Astrocyte of the cerebellum (primary cell): Measurements from ENCODE around the gene TMEM266.

Source experiments
- DNase-seq: peaks from one replicate; pipeline ENCODE4 v3.0.0-alpha.2; 2011; ENCODE audit warnings: low read depth
- H3K4me3 ChIP-seq: 2 replicates; pipeline ENCODE4 v1.5.1; 2011; ENCODE audit warnings: mild to moderate bottlenecking, low read depth, low read length, moderate library complexity
- in situ Hi-C: cut with HindIII; loops from 2 replicates; pipeline ENCODE4 v1.10.0; 2017; ENCODE audit warnings: low sequenced_read_pairs
- TF ChIP-seq, protein P1 (sequence below): IDR thresholded peaks from 2 replicates; pipeline ENCODE4 v1.5.1; 2012; ENCODE audit warnings: low read length, low read depth, moderate library complexity, mild to moderate bottlenecking; ENCODE audit errors: missing control alignments

Gene TMEM266

DNA sequence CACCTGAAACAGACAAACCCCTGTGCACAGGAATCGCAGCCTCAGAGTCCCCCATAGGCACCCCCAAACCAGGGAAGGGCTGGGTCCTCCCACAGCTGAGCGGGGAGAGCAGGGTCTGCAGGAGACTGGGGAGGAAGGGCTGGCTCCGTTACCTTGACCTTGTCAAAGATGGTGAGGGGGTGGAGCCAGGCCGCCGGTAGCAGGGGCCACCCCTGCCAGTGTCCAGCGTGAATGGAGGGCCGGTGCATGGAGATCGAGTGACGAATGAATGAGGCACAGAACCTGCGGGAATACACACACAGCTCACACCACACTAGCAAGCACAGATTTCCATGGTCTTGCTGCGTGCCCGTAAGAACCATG lies 102.2 kb downstream of the TMEM266 start:
- TF ChIP-seq, protein P1, sequence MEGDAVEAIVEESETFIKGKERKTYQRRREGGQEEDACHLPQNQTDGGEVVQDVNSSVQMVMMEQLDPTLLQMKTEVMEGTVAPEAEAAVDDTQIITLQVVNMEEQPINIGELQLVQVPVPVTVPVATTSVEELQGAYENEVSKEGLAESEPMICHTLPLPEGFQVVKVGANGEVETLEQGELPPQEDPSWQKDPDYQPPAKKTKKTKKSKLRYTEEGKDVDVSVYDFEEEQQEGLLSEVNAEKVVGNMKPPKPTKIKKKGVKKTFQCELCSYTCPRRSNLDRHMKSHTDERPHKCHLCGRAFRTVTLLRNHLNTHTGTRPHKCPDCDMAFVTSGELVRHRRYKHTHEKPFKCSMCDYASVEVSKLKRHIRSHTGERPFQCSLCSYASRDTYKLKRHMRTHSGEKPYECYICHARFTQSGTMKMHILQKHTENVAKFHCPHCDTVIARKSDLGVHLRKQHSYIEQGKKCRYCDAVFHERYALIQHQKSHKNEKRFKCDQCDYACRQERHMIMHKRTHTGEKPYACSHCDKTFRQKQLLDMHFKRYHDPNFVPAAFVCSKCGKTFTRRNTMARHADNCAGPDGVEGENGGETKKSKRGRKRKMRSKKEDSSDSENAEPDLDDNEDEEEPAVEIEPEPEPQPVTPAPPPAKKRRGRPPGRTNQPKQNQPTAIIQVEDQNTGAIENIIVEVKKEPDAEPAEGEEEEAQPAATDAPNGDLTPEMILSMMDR, result no peak
- DNase-seq, result no peak
- in situ Hi-C loops, result no loop called here
- no peak overlapping the region for H3K4me3 ChIP-seq

GRCh38 chr15:76162784-76163456 lies 103.1 kb downstream of the TMEM266 start:
- DNase-seq, result no peak
- H3K4me3 ChIP-seq, result no peak overlapping the region
- TF ChIP-seq, protein P1, result no peak
- in situ Hi-C loops, result no loop called here

DNA sequence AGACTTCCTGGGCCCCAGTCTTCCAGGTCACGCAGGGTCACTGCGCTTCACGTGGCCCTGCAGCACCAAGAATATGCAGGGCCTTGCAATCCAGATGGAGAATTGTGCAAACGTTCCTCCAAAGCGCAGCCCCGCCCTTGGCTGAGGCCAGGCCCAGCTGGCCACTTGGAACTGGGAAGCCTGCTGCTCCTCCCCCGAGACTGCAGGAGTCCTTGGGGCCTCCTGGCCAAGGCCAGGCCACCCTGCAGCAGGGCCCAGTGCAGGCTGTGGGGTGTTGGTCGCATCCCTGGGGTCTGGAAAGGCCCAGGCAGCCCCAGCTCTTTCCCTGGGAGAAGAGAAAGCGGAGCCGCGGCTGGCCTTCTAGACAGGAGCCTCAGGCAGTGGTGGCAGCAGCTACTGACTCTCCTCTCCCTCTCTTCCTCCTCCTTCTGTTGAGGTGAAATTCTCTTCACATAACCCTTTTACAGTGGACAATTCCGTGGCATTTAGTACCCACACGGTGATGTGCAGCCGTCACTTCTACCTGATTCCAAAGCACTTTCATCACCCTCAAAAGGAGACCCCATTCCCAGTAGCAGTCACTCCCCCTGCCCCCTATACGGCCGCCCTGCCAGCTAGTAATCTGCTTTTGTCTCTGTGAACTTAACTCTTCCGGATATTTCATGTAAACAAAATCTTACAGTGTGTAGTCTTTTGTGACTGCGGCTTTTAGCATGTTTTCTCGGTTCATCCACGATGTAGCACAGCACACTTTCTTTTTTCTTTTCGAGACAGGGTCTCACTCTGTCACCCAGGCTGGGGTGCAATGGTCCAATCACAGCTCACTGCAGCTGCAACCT lies 103.9 kb downstream of the TMEM266 start:
- H3K4me3 ChIP-seq, result no peak overlapping the region
- no peak for DNase-seq
- in situ Hi-C loops, result no loop called here
- TF ChIP-seq, protein P1, result no peak

DNA sequence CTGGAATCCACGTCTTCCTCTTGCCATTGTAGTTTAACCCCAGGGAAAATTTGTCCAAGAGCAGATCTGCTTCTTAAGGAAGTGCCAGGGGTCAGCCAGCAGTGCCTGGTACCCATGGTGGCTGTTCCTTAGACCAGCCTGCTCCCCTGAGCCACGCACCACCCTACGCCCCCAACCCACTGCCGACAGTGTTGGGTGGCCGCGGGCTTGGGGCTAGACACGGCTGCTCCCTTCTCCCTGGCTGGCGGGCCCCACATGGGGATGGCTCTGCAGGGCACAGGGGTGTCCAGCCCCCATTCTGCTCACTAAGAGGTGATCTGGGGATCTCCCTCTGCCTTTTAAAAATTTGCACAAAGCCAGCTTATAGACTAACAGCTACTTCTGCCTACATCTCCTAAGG lies 104.8 kb downstream of the TMEM266 start:
- no peak for DNase-seq
- in situ Hi-C loops, result no loop called here
- TF ChIP-seq, protein P1, result no peak
- no peak overlapping the region for H3K4me3 ChIP-seq

DNA sequence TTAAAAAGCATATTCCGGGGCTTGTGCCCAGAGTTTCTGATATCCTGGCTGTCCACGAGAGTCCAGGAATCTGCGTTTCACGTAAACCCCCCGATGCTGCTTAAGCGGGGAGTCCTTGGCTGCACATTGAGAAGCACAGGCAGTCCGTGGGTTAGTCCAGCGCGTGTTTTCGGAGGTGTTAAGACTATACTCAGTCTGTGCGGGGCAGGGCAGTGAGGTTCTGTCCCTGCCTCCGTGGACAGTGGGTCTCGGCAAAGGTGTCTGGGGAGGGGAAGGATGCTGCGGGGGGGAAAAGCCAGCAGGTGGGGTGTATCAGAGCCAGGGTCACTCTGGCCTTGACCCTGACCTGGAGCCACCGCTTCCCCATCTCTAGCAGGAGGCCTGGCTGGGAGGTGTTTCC lies 106.2 kb downstream of the TMEM266 start:
- in situ Hi-C loops, result no loop called here
- DNase-seq, result no peak
- TF ChIP-seq, protein P1, result no peak
- no peak overlapping the region for H3K4me3 ChIP-seq

GRCh38 chr15:76168237-76168984 lies 108.6 kb downstream of the TMEM266 start:
- DNase-seq, result no peak

More at GRCh38 chr15:76168237-76168984, 108.6 kb downstream of the TMEM266 start:
- no peak overlapping the region for H3K4me3 ChIP-seq
- TF ChIP-seq, protein P1, result no peak
- in situ Hi-C loops, result no loop called here
